ENCODE measurements around the gene NAA16. TPM values are rescaled to one million over a fixed set of nuclear protein-coding genes. Genes with fewer than 3 reads are reported as not detected.

Gene NAA16
- total and polyA plus RNA-seq, 9 of the 15 experiments (the other 6 are each of a cell fraction or from before 2014, with no cell fraction given): 3.7 to 18.2 (median 12.0) TPM

GRCh38 chr13:41299316-41300094 lies 11.6 kb upstream of the NAA16 start (continued):
- TF ChIP-seq E2F5 (CRISPR knock-in tag; IDR thresholded peaks at IDR 0.05) (no peak), ZNF655 (CRISPR knock-in tag; IDR thresholded peaks at IDR 0.05) (no peak), TFE3 (CRISPR knock-in tag; IDR thresholded peaks at IDR 0.05) (no peak), CUX1 (CRISPR knock-in tag; IDR thresholded peaks at IDR 0.05) (no peak), TAF7 (tag; IDR thresholded peaks at IDR 0.05) (no peak)
